Measurements from ENCODE around the gene LINC00632.
A peak's percentile ranks its signal among the peaks of the same experiment; 100 is the strongest.

Gene LINC00632

GRCh38 chrX:140764401-140764919, 54.9 kb downstream of the LINC00632 start:
- DNase-seq = peak in 40 of 56 donors; percentile 0 to 57 (median 16)

DNA sequence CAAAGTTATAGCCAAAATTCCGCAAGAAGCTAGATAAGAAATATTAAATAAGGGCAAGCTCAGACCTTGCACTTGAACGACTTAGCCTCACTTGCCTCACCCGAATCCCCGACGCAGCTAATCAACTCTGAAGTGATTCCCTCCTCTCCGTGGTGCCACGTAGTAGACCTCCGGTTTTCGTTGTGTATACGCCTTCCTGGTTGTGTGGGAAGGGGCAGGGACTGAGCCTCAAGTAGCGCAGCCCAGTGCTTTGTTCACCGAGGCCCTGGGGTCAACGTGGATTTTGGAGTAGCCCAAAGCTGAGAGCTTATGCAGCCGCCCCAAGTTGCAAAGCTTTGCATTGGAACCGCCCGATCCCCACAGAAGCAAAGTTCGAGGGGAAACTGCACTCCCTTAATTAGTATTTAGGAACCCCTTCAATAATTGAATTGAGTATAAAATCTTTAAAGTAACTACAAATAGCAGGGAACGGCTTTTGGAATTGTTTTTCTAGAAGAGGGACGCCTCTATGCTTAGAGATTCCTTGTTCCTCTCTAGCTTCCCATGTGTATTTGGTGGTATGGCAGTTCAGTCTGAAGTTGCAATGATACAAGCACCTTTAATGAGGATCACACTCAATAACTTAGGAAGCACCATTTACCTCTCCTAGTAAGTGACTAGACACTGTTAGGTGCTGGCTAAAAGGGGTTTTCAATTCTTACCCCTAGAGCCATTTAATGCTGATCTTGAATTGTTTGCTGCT, 55.7 kb downstream of the LINC00632 start:
- DNase-seq = peak in 6 of 56 donors; percentile 1 to 17 (median 4)

DNA sequence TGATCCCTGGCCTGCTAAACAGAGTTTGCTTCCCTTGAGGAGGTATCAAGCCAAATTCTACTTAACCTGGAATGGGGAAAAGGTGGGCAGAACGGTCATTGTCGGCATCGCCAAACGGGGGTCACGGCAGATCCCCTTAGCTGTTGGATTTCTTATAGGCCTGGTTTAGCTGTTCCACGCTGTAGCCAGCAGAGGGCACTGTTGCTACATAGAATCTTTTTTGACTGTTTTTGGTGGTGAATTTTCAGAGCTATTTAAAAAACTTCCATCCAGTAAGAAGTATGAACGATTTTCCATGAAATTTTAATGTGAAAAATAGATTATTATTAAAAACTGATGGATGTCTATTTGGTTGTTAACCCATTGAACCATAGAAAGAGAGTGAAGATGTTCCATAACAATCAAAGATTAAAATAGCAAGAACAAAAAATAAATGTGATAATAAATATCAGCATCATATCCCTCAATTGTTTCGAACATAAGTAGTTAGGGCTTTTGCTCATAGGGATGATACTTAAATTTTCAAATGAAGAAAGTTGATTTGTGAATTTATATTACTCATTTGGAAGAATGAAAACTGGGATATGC, 56.6 kb downstream of the LINC00632 start:
- DNase-seq = peak in 40 of 56 donors; percentile 0 to 59 (median 10)

GRCh38 chrX:140767646-140768045, 58.1 kb downstream of the LINC00632 start:
- DNase-seq = no peak

DNA sequence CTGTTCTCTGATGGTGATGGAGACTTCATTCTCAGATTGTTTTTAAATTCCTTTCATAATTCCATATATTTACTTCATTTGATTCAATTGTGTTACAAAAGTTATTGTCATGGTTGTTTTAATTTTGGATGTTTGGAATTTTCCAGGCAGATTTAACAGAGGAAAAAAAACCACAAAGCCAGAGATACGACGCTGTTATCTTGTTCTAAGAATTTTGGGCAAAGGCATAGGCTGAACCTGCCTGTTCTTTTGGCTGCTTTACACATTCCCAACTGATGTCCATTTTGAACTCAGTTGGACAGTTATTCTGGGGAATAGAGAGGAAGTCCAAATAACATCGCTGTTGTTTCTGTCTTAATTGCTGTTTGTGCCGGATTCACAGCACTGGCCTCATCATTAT, 65.7 kb downstream of the LINC00632 start:
- DNase-seq = no peak

- no peak for DNase-seq
Observed at GRCh38 chrX:140776320-140776719, 66.8 kb downstream of the LINC00632 start.

- DNase-seq = no peak
Observed at GRCh38 chrX:140794642-140795041, 85.1 kb downstream of the LINC00632 start.

GRCh38 chrX:140799216-140799615, 89.7 kb downstream of the LINC00632 start:
- no peak for DNase-seq

DNA sequence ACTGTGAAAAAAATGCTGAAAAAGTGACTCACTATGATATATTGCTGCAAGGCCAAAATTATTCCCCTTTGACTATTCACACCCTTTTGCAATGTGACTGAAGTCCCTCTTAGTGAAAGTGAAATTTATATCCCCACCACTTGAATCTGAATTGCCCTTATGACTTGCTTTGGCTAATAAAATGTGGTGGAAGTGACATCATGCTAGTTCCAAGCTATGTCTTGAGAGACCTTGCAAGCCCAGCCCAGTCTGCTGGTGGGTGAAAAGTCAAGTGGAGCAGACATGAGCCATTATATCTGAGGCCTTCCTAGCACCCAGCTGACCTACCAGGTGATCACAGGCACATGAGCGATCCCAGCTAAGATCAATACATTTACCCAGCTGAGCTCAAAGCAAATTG, 94.7 kb downstream of the LINC00632 start:
- DNase-seq = no peak

DNA sequence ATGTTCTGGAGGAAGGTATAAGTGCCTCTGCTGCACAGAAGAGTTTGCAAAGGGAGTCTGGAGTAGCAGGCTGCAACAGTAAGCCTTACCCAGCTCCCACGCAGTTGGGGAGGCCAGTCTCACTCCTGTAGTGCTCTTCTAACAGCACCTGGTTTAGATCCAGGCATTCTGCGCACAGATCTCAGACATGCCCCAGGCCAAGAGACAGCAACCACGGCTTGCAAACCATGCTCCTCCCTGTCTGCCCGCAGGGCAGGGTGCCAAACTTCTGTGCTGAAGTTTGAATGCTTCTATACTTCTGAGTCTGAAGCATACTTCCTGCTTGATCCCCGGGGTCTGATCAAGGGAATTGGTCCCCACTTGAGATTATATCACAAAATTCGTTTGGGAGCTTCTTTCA, 106.3 kb downstream of the LINC00632 start:
- DNase-seq = no peak

GRCh38 chrX:140817943-140818342, 108.4 kb downstream of the LINC00632 start:
- DNase-seq = no peak

DNA sequence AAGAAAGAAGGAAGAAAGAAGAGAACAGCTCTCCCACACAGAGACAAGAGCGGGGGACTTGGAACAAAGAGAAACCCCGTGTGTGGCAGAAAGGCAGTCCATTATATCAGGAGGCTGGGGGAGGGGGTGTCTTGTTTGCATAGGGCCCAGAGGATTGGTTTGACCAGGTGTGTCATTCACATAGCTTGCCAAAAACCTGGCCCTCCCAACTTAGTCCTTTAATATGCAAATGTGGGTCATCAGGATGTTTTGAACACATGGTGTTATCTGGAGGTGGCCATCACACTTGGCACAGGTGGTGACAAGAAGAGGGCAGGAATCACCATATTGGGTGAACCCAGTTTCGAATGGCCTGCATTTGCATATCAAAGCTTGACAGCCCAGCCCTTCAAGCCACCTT, 111.7 kb downstream of the LINC00632 start:
- DNase-seq = no peak

DNA sequence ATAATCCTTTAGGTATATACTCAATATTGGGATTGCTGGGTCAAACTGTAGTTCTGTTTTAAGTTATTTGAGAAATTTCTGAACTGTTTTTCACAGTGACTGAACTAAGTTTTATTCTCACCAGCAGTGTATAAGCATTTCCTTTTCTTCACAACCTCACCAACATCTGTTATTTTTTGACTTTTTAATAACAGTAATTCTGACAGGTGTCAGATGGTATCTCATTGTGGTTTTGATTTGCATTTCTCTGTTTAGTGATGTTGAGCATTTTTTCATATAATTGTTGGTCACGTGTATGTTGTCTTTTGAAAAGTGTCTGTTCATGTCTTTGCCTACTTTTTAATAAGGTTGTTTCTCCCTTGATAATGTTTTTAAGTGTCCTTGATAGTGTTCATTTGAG, 112.6 kb downstream of the LINC00632 start:
- no peak for DNase-seq

DNA sequence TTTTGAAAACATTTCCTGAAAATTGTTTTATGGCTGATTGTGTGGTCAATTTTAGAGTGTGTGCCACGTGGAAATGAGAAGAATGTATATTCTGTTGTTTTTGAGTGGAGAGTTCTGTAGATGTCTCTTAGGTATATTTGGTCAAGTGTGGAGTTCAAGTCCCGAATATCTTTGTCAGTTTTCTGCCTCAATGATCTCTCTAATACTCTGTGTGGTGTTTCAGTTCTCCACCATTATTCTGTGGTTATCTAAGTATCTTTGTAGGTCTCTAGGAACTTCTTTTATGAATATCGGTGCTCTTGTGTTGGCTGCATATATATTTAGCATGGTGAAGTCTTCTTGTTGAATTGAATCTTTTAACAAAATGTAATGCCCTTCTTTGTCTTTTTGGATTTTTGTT, 113.3 kb downstream of the LINC00632 start:
- no peak for DNase-seq

- no peak for DNase-seq
Observed at GRCh38 chrX:140836874-140837273, 127.3 kb downstream of the LINC00632 start.
